ENCODE results near the gene MAN2A1.

DNA sequence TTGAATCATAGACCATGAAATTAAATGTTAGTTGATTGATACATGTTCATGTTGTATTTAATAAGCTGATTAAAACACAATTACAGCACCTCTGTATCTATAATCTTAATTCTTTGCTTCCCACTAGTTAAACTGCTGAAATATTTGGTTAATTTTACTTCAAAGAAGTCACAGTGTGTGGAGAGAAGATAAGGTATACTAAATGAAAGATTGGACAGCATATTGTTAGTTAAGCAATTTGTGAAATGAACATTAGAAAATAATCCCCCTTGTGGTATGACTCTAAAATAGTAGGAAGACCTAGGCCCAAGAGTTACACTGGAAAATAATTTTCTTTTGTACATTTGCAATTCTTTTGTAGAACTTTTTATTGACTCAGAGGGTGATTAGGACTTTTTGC is 30.3 kb downstream of the MAN2A1 start:
- no peak for TF ChIP-seq POLR2A (IDR thresholded peaks at IDR 0.05)
- TF ChIP-seq, protein P1, sequence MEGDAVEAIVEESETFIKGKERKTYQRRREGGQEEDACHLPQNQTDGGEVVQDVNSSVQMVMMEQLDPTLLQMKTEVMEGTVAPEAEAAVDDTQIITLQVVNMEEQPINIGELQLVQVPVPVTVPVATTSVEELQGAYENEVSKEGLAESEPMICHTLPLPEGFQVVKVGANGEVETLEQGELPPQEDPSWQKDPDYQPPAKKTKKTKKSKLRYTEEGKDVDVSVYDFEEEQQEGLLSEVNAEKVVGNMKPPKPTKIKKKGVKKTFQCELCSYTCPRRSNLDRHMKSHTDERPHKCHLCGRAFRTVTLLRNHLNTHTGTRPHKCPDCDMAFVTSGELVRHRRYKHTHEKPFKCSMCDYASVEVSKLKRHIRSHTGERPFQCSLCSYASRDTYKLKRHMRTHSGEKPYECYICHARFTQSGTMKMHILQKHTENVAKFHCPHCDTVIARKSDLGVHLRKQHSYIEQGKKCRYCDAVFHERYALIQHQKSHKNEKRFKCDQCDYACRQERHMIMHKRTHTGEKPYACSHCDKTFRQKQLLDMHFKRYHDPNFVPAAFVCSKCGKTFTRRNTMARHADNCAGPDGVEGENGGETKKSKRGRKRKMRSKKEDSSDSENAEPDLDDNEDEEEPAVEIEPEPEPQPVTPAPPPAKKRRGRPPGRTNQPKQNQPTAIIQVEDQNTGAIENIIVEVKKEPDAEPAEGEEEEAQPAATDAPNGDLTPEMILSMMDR (IDR thresholded peaks at IDR 0.05): no peak

Data from right lobe of liver (tissue), 4 donors.